RWPE2 (cell line): ENCODE data around the gene LRRC9.

ENCODE experiments used
- ATAC-seq: fragments of 200-7000 bp; cut with Tn5 transposase; 3 replicates; pipeline ENCODE4 v1.9.1; 2021; ENCODE audit warnings: low read depth
- DNase-seq: peaks from one replicate; pipeline ENCODE4 v3.0.0-alpha.2; 2020; ENCODE audit warnings: low spot score
- H3K27ac ChIP-seq: fragments of 450-650 bp; 2 replicates; pipeline ENCODE4 v1.5.1; 2017; ENCODE audit warnings: mild to moderate bottlenecking; ENCODE audit not compliant: poor library complexity, severe bottlenecking
- H3K27me3 ChIP-seq: fragments of 250-450 bp; sonication (Bioruptor Pico); 2 replicates; pipeline ENCODE4 v1.5.1; 2021; ENCODE audit warnings: mild to moderate bottlenecking, moderate library complexity; ENCODE audit not compliant: insufficient read depth, poor library complexity, severe bottlenecking
- H3K36me3 ChIP-seq: fragments of 250-450 bp; sonication (Bioruptor Pico); 2 replicates; pipeline ENCODE4 v1.5.1; 2020; ENCODE audit warnings: low read depth, mild to moderate bottlenecking, moderate library complexity
- H3K4me1 ChIP-seq: fragments of 250-450 bp; sonication (Bioruptor Pico); 2 replicates; pipeline ENCODE4 v1.5.1; 2021; ENCODE audit warnings: mild to moderate bottlenecking, moderate library complexity; ENCODE audit not compliant: insufficient read depth, poor library complexity, severe bottlenecking
- H3K4me3 ChIP-seq: fragments of 250-450 bp; sonication (Bioruptor Pico); 2 replicates; pipeline ENCODE4 v1.5.1; 2021; ENCODE audit warnings: mild to moderate bottlenecking, moderate library complexity; ENCODE audit not compliant: severe bottlenecking
- H3K9me3 ChIP-seq: fragments of 250-450 bp; sonication (Bioruptor Pico); 2 replicates; pipeline ENCODE4 v1.5.1; 2021; ENCODE audit warnings: mild to moderate bottlenecking, moderate library complexity; ENCODE audit not compliant: severe bottlenecking
- TF ChIP-seq, protein P1 (sequence below): fragments of 450-650 bp; IDR thresholded peaks from one replicate; pipeline ENCODE4 v1.5.1; 2017; ENCODE audit warnings: mild to moderate bottlenecking, moderate library complexity; ENCODE audit not compliant: poor library complexity, severe bottlenecking

Gene LRRC9

DNA sequence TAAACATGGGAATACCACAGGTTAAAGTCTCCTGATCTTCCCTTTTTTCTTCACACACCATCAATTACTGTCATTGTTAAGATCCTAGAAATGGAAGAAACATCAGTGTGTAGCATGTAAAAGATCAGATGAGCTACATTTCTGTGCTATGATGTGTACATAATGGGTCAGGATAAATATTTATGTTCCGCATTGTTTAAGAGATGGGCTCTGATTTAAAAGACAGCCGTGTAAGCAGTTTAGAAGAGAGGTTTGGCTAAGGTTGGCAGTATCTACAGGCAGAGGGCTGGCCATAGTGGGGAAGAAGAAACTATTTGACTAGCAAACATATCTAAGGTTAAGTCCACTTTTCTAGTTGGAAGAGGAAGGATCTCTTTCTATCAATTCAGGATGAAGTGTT lies 49.4 kb downstream of the LRRC9 start:
- H3K9me3 ChIP-seq, result no peaks in the 10 kb centered on the region
- peaks cover 4% of the 10 kb centered on the region for H3K4me1 ChIP-seq
- H3K36me3 ChIP-seq, result no peaks in the 10 kb centered on the region
- ATAC-seq, result peak; percentile 87
- no peak for DNase-seq
- no peak overlapping the region for H3K4me3 ChIP-seq
- TF ChIP-seq, protein P1, sequence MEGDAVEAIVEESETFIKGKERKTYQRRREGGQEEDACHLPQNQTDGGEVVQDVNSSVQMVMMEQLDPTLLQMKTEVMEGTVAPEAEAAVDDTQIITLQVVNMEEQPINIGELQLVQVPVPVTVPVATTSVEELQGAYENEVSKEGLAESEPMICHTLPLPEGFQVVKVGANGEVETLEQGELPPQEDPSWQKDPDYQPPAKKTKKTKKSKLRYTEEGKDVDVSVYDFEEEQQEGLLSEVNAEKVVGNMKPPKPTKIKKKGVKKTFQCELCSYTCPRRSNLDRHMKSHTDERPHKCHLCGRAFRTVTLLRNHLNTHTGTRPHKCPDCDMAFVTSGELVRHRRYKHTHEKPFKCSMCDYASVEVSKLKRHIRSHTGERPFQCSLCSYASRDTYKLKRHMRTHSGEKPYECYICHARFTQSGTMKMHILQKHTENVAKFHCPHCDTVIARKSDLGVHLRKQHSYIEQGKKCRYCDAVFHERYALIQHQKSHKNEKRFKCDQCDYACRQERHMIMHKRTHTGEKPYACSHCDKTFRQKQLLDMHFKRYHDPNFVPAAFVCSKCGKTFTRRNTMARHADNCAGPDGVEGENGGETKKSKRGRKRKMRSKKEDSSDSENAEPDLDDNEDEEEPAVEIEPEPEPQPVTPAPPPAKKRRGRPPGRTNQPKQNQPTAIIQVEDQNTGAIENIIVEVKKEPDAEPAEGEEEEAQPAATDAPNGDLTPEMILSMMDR, result no peak
- peaks cover 17% of the 10 kb centered on the region for H3K27me3 ChIP-seq
- no peak overlapping the region for H3K27ac ChIP-seq

DNA sequence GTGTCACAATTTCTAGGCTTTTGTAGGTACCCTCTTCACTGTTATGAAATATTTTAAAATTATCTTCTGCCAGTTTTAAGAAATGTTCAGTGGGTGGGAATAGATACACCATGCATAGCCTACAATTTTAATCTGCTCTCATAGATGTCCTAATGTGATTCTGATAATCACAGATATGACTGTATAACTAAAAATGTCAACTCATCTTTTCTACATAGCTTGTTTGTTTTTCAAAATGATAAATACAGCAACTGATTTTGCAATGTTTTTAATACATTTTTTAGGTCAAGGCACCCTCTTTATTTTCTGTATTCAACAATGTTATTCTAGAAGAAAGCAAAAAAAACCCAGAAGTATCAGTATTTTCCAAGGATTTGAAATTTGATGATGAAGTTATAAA lies 61.6 kb downstream of the LRRC9 start:
- no peak for DNase-seq
- TF ChIP-seq, protein P1, result no peak
- ATAC-seq, result no peak

DNA sequence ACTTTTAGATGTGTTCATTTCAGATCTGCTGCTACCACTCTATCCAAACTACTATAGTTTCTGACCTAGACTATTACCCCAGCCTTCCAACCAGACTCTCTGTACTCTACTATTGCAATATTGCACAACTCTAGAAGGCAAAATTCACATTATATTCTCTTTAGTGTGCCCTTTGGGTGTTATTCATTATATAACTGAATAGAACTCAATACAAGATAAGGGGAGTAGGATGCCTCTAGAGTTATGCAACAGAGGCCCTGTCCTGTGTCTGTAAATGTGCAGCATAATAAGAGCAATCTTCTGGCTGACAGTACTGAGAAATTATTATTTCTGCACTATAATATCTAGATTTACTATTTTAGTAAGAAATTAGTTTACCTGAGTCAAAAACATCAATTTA lies 63.1 kb downstream of the LRRC9 start:
- H3K9me3 ChIP-seq, result no peaks in the 10 kb centered on the region
- no peak overlapping the region for H3K27ac ChIP-seq
- H3K4me3 ChIP-seq, result no peak overlapping the region
- ATAC-seq (no peak), DNase-seq (no peak)
- H3K4me1 ChIP-seq, result no peaks in the 10 kb centered on the region
- H3K27me3 ChIP-seq, result peaks cover 4% of the 10 kb centered on the region
- H3K36me3 ChIP-seq, result no peaks in the 10 kb centered on the region
- TF ChIP-seq, protein P1, result no peak

More for the DNA sequence above, 61.6 kb downstream of the LRRC9 start:
- Histone ChIP-seq H3K4me3 (no peak overlapping the region), H3K9me3 (no peaks in the 10 kb centered on the region), H3K27me3 (peaks cover 4% of the 10 kb centered on the region), H3K27ac (no peak overlapping the region), H3K36me3 (no peaks in the 10 kb centered on the region), H3K4me1 (no peaks in the 10 kb centered on the region)

DNA sequence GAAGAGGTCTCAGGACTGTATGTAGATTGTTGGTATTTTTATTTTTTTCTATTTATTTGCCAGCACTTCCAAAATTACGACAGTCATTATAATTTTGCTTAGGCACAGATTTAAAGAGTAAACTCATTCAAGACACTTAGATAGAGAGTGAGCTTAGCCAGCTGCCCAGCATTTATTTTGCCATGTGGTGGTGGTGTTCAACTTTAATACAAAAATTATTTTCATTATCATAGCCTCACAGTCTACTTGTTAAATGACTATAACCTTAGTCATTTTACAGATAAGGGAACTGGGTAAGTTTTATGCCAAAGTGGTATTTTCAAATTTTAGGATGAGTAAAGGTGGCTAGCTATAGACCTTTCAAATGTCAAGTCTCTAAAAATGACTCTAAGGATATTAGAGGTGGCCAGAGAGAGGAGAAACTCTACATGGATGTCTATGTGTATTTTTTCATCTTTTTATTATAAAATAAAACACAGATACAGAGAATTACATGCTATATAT lies 66.7 kb downstream of the LRRC9 start:
- Histone ChIP-seq H3K4me3 (no peak overlapping the region), H3K4me1 (no peaks in the 10 kb centered on the region), H3K27me3 (peaks cover 4% of the 10 kb centered on the region), H3K36me3 (no peaks in the 10 kb centered on the region), H3K9me3 (no peaks in the 10 kb centered on the region), H3K27ac (no peak overlapping the region)
- ATAC-seq (no peak), DNase-seq (no peak)
- TF ChIP-seq, protein P1, result no peak

DNA sequence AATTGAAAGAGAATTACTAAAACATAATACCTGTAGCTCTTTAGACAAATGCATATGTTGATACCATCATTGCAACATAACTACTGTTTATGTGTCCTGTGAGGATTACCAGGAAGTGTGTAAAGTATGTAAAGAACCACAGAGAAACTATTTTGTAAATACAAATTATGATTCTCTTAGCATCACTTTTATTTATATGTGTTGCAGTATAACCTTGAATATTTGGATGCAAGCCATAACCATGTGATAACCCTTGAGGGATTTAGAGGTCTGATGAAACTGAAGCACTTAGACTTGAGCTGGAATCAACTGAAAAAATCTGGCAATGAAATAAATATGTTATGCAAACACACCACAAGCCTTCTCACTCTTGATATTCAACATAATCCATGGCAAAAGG lies 77.5 kb downstream of the LRRC9 start:
- Histone ChIP-seq H3K36me3 (no peaks in the 10 kb centered on the region), H3K9me3 (no peaks in the 10 kb centered on the region), H3K27ac (no peak overlapping the region), H3K27me3 (no peaks in the 10 kb centered on the region), H3K4me3 (no peak overlapping the region), H3K4me1 (no peaks in the 10 kb centered on the region)
- no peak for ATAC-seq
- TF ChIP-seq, protein P1, result no peak
- no peak for DNase-seq
